ENCODE measurements around the gene TNFSF4.
"Not testable (repeated sequence)": the region's sequence is repeated elsewhere in the genome, so short reads cannot be mapped to it uniquely, and the experiment has no call there.

Gene TNFSF4, protein sequence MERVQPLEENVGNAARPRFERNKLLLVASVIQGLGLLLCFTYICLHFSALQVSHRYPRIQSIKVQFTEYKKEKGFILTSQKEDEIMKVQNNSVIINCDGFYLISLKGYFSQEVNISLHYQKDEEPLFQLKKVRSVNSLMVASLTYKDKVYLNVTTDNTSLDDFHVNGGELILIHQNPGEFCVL

DNA sequence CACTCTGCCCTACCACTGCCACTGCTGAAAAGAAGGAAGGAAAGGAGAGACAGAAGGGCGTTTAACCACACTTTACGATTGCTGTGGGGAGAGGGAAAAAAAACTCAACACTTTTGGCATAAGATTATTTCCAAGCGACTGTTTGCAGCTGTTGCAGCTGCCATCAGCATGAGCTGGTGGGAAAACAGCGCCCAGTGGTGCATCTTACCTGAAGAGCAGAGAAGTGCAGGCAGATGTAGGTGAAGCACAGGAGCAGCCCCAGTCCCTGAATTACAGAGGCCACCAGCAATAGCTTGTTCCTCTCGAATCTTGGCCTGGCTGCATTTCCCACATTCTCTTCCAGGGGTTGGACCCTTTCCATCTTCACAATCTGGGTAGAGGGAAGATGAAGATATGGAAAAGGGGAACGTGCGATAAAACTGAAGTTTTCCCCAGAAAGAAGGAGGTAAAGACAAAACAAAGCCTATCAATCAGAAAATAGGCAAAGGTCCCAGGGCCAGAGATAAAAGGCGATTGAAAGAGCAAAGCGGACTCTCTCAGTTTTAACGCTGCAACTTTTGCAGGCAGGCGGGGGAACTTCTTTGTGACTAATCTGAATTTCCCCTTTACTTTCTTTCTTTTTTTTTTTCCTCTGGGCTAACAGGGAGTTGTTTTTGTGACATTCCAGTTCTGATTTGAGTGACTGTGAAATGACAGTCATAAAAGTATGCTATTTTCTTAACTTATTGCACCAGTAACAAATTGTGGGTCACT lies at the start of gene TNFSF4:
Gene TNFSF4 (minus strand): TSS at position 516 of the 753 bp plus-strand sequence. CDS start 155 bp downstream, at position 361.
- peak; percentile 16 for DNase-seq

DNA sequence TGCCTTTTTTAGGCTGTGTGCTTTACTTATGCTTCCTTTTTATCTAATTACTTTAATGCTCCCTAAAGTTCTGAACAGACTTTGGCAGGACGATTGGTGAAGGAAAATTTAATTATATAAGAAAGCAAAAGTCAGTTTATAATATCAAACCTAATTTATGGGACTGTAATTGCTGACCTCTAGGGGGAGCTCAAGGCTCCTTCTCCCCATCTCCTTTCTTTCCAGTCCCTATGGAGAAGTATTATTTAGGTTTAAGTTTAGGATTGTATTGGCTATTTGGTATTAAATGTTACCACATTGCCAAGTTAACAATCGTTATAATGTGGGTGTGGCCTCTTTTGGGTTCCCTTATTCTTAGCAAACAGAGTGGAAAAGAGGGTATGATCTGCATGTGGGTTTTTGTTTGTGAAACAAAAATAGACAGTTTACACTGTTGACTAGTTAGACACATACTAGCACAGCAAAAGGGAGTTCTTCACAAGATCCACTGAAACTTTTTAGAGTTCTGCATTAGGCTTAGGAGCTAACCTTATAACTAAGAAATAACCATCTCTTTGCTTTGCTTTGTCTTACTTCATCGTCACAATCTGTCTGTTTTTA lies 48.2 kb upstream of the TNFSF4 start:
- DNase-seq, result no peak

DNA sequence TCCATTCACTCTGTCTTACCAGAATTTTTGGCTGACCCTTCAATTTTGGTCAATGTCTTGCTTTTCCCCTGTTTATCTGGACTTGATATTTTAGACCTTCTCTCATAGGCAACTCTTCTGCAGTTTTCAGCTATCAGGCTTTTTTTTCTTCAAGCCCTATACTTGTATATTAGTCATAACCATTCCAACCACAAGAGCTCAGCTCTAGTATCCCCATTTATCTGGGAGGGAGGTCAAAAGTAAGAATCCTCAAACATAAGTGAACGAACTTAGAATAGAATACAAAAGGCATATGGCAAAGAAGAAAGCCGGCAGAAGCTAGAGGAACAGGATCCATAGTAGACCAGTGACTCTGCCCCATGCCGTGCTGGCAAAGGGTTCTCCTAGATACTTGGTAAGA lies 45.9 kb upstream of the TNFSF4 start:
- no peak for DNase-seq

DNA sequence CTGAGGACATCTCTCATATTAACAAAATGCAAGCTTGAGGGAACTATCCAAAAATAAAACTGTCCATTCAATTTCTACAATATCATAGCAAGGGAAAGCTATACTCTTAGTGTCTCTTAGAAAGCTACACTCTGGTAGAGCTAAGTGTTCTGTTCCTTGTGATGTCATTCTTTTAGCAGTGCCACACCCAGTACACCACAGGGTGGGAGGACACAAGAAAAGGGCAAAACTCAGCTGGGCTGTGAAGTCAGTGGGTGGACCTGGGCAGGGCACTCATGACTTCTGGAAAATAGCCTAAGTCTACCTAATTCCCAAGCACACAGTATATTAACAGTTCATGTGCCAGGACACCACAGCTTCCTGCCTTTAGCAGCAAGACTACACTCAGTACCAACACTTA lies 42.2 kb upstream of the TNFSF4 start:
- no peak for DNase-seq

DNA sequence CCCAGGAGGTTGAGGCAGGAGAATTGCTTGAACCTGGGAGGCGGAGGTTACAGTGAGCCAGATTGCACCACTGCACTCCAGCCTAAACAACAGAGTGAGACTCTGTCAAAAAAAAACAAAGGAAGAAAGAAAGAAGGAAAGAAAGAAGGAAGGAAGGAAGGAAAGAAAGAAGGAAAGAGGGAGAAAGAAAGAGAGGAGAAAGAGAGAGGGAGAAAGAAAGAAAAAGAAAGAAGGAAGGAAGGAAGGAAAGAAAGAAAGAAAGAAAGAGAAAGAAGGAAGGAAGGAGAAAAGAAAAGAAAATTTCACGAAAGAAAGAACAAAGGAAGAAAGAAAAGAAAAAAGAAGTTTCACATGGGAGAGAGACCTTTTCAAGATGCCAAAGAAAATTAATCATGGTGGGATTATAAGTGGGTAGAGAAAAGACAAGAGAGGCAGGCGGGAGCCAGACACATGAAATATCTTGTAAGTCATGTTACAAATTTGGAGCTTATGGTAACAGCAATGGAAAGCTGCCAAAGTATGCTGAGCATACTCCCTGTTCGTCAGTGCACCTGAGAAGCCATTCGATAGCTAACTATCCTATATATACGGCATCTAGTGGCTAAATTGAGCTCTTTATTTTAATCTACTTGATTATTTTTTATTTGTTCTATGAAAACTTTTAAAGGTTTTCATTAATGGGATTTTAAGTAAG lies 41.3 kb upstream of the TNFSF4 start:
- DNase-seq, result no peak

DNA sequence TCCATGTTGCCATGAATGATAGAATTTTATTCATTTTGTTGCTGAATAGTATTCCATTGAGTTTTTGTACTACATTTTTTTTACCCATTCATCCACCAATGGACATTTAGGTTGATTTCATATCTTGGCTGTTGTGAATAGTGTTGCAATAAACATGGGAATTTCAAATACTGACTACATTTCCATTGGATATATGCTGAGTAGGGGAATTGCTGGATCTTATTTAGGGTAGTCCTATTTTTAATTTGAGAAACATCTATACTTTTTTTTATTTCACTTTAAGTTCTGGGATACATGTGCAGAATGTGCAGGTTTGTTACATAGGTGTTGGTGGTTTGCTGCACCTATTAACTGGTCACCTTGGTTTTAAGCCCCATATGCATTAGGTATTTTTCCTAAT lies 38.8 kb upstream of the TNFSF4 start:
- DNase-seq, result no peak

DNA sequence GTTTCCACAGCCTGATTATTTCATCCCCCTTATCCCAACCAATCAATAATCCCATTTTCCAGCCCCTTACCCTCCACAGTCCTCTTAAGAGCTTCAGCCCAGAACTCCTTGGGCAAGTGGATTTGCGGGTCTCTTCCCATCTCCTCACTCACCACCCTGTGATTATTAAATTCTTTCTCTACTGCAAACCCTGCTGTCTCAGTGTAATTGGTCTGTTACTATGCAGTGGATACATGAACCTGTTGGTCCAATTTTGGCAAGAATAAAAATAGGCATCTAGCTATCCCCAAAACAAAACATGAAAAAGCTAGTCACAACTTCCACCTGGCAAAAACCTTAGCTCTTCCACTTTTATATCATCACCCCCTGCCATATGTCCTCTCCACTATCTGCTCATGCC lies 36.2 kb upstream of the TNFSF4 start:
- DNase-seq, result no peak

DNA sequence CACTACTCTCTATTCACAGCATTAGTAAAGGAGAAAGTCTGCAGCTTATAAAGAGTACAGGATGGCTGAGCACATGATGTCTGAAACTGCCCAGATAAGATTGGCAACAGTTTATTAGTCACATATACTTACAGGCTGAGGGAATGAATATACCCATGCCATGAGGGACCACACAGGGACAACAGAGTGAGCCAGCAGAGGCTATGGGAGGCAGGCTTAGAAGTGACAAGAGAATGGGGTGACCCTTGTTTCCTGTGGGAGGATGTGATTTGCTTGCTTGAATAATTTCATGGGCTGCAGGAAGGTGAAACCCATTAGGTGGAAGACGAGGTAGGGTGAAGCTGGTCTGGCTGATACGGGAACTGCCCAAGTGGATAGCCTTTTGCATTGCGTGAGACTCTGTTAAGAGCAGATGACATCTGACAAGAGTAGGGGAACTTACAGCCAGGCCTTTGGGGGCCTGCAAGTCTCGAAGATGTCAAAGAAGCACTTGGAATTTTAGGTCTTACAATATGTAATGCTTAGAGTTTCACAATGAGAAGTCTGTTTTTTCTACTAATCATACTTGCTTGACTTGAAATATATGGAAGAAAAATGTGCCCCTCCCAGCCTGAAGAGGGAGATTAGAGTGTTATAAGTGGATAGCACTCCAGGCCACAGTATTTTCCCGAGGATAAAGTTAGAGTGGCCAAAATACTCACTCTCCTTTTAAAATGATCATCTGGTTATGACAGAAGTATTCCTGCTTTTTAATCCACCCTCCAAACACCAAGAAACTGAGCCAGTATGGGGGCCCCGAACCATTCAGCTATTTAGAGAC lies 34.6 kb upstream of the TNFSF4 start:
- no peak for DNase-seq

DNA sequence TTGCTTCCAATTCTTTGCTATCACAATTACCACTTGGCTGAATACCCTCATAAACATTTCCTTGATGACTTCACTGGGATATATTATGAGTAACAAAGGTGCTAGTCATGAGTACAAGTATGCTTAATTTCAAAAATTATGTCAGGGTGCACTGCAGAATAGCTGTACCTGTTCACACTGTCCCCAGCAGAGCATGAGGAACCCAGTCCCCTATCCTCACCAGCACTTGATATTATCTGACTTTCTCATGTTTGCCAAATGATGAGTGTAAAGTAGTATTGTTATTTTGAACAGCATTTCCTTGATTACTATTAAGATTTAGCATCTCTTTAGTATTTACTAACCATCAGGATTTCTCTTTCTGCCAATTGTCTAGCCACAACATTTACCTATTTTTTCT lies 33.5 kb upstream of the TNFSF4 start:
- no peak for DNase-seq

DNA sequence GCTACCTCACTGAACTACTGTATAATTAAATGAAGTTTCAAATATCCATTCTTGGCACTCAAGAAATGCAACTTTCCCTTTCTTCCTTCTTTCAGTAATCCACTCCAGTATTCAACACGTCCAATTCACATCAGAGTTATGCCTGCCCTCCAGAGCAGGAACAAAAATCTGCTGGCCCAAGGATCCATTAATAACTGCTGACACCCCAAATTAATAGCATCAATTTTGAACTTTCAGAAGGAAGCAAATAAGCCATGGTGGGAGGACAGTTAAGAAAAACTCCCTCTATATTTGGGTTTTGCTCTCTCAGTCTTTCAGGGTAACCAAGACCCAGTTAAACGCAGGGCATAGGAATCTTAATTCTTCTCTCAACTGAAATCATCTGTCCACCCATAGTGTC lies 31.9 kb upstream of the TNFSF4 start:
- DNase-seq, result no peak

DNA sequence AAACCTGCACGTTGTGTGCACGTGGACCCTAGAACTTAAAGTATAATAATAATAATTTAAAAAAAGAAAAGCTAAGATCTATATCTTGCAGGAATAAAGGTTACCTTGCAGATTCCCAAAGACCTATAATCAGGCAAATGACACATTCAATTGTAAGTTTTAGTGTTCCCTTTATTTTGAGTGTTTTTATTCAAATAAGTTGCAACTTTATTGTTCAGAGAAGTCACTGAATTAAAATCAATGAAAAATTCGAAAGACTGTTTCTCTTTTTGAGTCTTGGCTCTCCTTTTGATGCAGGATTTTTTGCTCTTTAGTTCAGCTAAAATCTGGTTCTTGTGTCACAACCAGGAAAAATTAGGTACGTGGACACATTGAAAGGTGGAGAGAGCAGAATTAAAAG lies 27.8 kb upstream of the TNFSF4 start:
- no peak for DNase-seq

DNA sequence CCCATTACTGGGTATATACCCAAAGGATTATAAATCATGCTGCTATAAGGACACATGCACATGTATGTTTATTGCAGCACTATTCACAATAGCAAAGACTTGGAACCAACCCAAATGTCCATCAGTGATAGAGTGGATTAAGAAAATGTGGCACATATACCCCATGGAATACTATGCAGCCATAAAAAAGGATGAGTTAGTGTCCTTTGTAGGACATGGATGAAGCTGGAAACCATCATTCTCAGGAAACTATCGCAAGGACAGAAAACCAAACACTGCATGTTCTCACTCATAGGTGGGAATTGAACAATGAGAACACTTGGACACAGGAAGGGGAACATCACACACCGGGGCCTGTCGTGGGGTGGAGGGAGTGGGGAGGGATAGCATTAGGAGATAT lies 27.3 kb upstream of the TNFSF4 start:
- not testable (repeated sequence) for DNase-seq

DNA sequence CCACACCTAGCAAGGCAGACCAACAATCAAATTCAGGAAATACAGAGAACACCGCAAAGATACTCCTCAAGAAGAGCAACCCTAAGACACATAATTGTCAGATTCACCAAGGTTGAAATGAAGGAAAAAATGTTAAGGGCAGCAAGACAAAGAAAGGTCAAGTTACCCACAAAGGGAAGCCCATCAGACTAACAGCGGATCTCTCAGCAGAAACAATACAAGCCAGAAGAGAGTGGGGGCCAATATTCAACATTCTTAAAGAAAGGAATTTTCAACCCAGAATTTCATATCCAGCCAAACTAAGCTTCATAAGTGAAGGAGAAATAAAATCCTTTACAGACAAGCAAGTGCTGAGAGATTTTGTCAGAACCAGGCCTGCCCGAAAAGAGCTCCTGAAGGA lies 21.9 kb upstream of the TNFSF4 start:
- not testable (repeated sequence) for DNase-seq

DNA sequence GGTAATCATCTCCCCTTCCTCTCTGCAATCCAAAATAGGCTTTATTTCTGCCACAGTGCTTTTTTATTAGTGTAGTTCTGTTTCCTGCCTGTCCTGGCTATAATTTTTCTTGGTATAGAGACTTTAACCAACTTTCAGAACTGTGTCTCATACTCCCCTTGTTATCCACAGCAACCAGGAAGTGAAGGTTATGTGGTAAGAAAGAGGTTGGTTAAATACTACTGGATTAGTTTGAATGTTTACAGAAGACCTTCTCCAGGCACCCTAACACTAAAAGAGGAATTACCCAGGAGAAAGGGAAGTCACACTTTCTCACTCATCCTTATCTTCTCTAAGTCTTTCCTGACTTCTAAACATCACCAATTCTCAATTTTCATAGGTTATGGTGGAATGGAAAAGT lies 17.8 kb upstream of the TNFSF4 start:
- DNase-seq, result no peak

DNA sequence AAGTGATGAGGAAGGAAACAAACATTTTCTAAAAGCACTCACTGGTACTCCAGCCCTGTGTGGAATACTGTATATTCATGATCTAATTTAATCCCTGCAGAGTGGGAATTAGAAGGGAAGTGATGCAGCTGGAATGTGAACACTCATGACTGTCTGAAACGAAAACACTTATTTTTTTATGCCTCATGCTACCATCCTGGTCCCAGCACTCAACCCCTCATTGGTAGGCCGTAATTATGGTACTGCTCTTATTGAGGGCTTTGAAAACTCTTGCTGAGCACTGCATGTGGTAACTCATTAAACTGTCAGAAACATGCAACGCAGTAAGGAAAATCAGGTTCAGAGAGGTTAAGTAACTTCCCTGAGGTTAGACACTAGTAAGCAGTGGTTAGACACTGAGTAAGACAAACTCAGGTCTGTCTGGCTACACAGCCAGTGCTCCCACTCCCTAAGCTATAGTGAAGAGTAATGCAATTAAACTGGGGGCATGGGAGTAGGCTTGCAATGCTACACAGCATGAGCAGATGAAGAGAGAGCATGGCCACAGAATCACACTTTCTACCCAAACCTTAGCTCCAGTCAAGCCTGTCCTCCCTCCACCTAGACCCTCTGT lies 17.3 kb upstream of the TNFSF4 start:
- DNase-seq, result no peak

DNA sequence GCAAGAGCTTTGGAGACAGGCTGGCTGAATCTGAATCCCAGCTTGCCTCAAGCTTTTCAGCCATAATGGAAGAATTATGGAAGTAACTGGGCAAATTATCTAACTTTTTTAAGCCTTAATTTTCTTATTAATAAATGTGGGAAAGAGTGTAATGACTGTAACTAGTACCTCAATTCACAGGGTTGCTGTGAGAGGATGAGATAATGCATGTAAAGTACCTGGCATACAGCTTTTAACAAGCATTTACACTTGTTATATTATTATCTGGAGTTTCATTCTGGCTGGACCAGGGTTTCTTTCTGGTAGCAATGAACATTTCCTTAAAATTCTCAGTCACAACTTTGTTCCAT lies 15.9 kb upstream of the TNFSF4 start:
- no peak for DNase-seq

DNA sequence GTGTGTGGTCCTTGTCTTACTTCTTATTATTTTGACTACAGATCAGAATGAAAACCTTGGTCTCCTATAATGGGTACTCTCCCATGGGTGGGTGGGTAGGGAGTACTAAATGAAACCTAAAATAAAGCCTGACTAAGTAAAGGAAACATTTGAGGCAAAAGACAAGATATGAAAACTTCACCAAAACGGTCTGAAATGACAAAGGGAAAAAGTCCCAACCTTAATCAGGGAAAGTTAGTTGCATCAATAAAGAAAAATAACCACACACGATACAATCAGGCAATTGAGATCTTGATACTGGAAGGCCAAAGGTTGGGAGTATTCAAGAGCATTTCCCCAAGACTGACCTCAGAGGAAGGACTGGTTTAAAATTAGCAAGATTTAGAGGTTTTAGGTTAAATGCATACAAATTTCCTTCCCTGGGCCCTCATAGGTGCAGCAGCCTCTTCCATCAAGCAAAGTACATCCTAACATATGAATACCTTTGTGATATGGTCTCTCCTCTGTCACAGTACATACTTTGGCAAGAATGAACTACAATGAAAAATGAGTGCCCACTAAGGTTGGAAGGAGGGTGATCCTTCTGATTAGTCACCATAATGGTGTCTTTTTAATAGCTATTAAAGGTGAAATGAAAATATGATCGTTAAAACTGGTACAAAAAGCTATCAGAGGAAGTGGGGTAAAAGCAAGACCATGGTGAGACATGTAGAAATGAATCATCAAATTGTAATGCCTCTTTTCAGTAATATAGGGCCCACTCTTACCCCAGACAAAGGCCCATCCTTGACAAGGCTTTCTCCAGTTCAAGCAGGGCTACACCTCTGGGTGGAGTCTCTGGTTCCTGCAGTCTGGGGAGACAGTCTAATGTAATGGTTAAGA lies 15.3 kb upstream of the TNFSF4 start:
- no peak for DNase-seq

DNA sequence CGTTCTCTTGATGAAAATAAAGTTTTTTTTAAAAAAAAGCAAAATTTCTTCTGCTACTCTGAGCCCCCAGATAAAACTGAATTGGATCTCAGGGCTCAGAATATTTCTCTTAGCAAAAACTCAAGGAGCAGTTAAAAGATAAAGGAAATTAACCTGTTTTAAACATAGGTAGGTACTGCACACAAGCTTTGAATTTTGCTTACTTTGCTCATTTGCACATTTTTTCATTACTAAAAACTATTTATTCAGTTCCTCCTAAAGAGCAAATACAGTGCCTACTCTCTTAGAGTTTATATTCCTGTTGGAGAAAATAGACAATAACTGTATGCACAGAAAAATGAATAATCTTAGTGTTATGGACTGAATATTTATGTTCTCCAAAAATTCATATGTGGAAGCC lies 13.0 kb upstream of the TNFSF4 start:
- no peak for DNase-seq

DNA sequence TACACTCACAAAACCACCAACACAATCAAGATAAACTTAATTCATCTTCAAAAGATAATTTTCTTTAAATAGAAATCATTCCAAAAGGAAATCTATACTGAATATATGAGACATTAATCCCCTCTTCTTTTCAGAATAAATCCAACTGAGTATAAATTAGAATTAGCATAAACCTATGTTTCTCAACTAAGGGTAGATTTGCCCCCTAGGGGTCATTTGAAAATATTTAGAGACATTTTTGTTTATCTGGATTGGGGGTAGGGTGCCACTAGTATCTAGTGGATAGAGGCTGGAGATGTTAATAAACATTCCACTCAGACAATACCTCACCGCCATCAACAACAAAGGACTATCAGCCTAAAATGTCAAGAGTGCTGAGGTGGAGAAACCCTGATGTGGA lies 6.5 kb upstream of the TNFSF4 start:
- no peak for DNase-seq

DNA sequence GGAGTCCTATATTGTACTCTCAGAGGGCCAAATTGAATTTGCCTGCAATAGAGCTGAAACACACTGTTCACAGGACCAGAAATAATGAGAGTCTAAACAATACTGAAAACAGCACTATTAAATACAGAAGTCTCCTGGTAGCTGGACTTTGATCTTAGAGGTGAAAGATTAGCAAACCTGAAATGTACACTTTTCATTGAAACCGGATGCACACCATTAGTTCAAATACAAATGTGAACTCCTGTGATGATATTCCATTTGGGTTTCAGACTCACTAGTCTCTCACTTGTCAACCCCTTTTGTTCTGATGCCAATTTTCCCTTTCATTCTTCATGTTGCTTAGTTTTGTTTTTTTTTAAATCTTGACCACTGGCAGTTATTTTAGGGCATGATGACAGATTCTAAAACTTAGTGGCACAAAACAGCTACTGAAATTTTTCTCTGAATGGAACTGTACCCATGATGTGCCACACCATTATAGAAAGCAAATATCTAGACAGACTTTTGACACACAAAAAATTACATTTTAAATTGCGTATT lies 5.9 kb upstream of the TNFSF4 start:
- DNase-seq, result no peak

DNA sequence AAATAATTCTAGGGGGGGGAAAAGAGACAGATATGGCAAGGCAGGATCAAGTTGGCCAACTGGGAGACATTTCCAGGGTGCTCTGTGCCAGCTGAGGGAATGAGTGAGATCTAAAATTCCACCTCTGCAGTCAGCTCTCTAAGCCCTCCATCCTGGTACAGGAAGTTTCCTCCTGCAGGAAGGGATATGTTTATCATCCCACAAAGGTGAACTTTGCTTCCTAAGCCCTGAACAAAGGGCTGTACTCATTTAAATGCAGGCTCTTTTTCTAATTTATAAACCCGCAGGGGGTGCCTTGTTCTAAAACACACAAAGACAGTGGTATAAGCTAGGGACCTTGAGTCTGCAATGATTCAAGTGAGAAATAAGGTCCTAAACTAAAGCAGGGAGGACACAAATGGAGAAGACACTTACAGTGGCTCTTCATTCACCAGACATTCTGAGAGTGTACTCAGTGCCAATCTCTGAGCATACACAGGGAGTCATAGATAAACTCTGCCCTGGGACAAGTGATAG lies 3.6 kb upstream of the TNFSF4 start:
- DNase-seq, result no peak
